SH-SY5Y (cell line): ENCODE measurements around the gene CCNJL.

Experiments used
- GATA2 ChIP-seq: IDR thresholded peaks from 2 replicates; pipeline ENCODE4 v1.6.1; 2011; ENCODE audit warnings: mild to moderate bottlenecking, low read depth, low read length
- GATA3 ChIP-seq: IDR thresholded peaks from 2 replicates; pipeline ENCODE4 v1.6.1; 2011; ENCODE audit warnings: low read depth, mild to moderate bottlenecking, low read length, moderate library complexity

GRCh38 chr5:160207061-160207460 is 105.3 kb downstream of the CCNJL start:
- TF ChIP-seq GATA3 (no peak), GATA2 (no peak)
